Activated CD8-positive, alpha-beta memory T cell treated with anti-CD3 and anti-CD28 coated beads, Interleukin-2, amount 10 ng/mL, durations not matched to agents 7 days and 5 days (primary cell): Measurements from ENCODE around the gene ANO9. TPM values are rescaled to one million over a fixed set of nuclear protein-coding genes. Genes with fewer than 3 reads are reported as not detected.
"Not testable (repeated sequence)": the region's sequence is repeated elsewhere in the genome, so short reads cannot be mapped to it uniquely, and the experiment has no call there.

Experiments used
- ATAC-seq: fragments of 150-1000 bp; cut with Tn5 transposase; one replicate; pipeline ENCODE4 v1.10.0; 2021; ENCODE audit warnings: moderate library complexity
- CTCF ChIA-PET: fragments of 350-600 bp; sonication (Branson Sonifier 250); formaldehyde crosslinking; loops from one replicate; lab custom pipeline; 2021; ENCODE audit warnings: antibody characterized with exemption; lab: Charles Lee
- DNase-seq: peaks from one replicate; pipeline ENCODE4 v3.0.0-alpha.2; 2020
- H3K27ac Mint-ChIP-seq: one replicate; pipeline ENCODE4 v1.8.0; 2021; ENCODE audit warnings: mild to moderate bottlenecking, mixed read lengths
- H3K27me3 Mint-ChIP-seq: one replicate; pipeline ENCODE4 v1.8.0; 2021; ENCODE audit warnings: mixed read lengths
- H3K36me3 Mint-ChIP-seq: one replicate; pipeline ENCODE4 v1.8.0; 2021; ENCODE audit warnings: mild to moderate bottlenecking, mixed read lengths
- H3K4me1 Mint-ChIP-seq: one replicate; pipeline ENCODE4 v1.8.0; 2021; ENCODE audit warnings: mixed read lengths
- H3K4me3 Mint-ChIP-seq: one replicate; pipeline ENCODE4 v1.8.0; 2021; ENCODE audit warnings: mild to moderate bottlenecking, moderate library complexity, mixed read lengths
- H3K9me3 Mint-ChIP-seq: one replicate; pipeline ENCODE4 v1.8.0; 2022; ENCODE audit warnings: low read depth, mixed read lengths
- total RNA-seq, 2 experiments: library from RNA; stranded (reverse); gene quantifications; one replicate each; pipeline ENCODE4 v1.2.3, GENCODE V29; 2021

ANO9 gene
- total RNA-seq, 2 experiments from 2014 or later, result 33.0 to 79.4 TPM

DNA sequence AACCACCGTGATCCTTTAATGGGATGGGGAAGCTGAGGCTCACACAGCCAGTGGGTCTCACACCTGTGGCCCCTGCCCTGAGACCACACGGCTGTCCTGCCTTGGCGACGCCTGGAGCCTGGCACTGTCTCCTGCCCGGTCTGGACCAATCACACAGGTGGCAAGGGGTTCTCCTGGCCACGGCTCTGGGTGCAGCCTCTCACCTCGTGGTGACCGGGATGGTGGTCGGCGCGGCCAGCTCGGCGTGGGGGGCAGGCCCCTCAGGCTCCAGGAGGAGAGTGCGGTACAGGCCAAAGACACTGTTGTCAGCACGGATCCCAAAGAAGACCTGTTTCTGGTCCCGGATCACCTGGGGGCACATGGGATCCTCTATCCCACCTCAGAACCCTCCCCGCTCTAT, 8.7 kb downstream of the ANO9 start:
- ATAC-seq (no peak), DNase-seq (no peak)
- CTCF ChIA-PET, result no interaction called here
- Mint-ChIP-seq H3K27me3 (no peaks in the 10 kb centered on the region), H3K4me3 (no peak overlapping the region), H3K9me3 (no peaks in the 10 kb centered on the region), H3K4me1 (peaks cover 14% of the 10 kb centered on the region), H3K36me3 (peaks cover 7% of the 10 kb centered on the region), H3K27ac (no peak overlapping the region)

DNA sequence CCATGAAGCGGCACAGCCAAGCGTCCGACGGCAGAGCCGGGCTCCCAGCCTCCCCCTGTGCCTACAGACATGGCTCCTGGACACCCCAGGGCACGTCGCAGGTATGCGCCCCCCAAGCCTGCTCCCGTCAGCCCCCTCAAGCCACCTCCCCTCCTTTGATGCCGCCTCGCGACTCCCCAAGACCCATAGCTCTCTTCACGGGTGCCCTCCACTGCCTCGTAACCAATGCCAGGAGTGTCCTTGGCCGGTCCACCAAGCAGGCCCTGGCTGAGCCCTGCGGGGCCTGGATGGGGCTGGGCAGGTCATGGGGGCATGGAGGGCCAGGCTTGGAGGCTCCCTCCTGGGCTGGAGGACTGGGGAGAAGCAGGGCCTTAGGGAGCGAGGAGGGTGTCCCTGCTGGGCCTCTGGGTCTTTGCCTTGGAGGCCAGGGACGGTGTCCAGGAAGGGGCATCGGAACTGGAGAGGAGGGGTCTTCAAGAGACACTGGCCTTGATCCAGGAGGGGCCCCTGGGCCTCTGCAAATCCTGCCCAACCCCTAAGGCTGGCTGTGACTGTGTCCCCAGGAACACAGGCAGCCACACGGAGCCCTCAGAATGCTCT, 9.2 kb downstream of the ANO9 start:
- peaks cover 7% of the 10 kb centered on the region for H3K36me3 Mint-ChIP-seq
- no peak overlapping the region for H3K27ac Mint-ChIP-seq
- DNase-seq, result no peak
- H3K9me3 Mint-ChIP-seq, result no peaks in the 10 kb centered on the region
- no peak overlapping the region for H3K4me3 Mint-ChIP-seq
- H3K4me1 Mint-ChIP-seq, result peaks cover 8% of the 10 kb centered on the region
- H3K27me3 Mint-ChIP-seq, result no peaks in the 10 kb centered on the region
- CTCF ChIA-PET, result no interaction called here
- ATAC-seq, result no peak

DNA sequence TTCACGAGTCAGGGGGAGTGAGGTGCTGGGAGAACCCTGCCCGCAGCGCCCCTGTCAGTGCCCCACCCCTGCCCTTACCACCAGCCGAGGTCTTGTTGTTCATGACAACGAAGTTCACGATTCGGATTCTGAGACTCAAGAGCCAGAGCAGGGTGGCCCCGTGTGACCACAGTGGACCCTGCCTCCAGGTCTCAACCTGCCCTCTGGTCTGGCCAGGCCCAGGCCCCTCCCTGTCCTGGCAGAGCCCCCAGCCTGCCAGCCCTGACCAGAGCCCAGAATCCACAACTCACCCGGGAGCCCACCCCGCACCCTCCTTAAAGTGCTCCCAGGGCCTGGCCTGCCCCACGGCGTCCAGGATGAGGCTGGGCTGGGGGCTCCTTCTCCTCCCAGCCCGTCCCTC, 9.9 kb downstream of the ANO9 start:
- no peak overlapping the region for H3K27ac Mint-ChIP-seq

GRCh38 chr11:429931-430456, 11.8 kb downstream of the ANO9 start:
- no peak for ATAC-seq
- Mint-ChIP-seq H3K27me3 (no peaks in the 10 kb centered on the region), H3K27ac (no peak overlapping the region), H3K4me1 (no peaks in the 10 kb centered on the region), H3K4me3 (no peak overlapping the region), H3K9me3 (no peaks in the 10 kb centered on the region), H3K36me3 (peaks cover 11% of the 10 kb centered on the region)
- CTCF ChIA-PET, result no interaction called here
- no peak for DNase-seq

More for the DNA sequence above, 9.9 kb downstream of the ANO9 start:
- no peak overlapping the region for H3K4me3 Mint-ChIP-seq
- no peak for ATAC-seq
- H3K36me3 Mint-ChIP-seq, result peaks cover 7% of the 10 kb centered on the region
- H3K9me3 Mint-ChIP-seq, result no peaks in the 10 kb centered on the region
- H3K27me3 Mint-ChIP-seq, result no peaks in the 10 kb centered on the region
- DNase-seq, result no peak
- CTCF ChIA-PET, result no interaction called here
- peaks cover 3% of the 10 kb centered on the region for H3K4me1 Mint-ChIP-seq

- CTCF ChIA-PET, result no interaction called here
- no peak overlapping the region for H3K27ac Mint-ChIP-seq
- no peak for ATAC-seq
- no peaks in the 10 kb centered on the region for H3K27me3 Mint-ChIP-seq
- peaks cover 15% of the 10 kb centered on the region for H3K36me3 Mint-ChIP-seq
- DNase-seq, result no peak
- H3K4me3 Mint-ChIP-seq, result no peak overlapping the region
- H3K9me3 Mint-ChIP-seq, result no peaks in the 10 kb centered on the region
- no peaks in the 10 kb centered on the region for H3K4me1 Mint-ChIP-seq
These were observed 12.4 kb downstream of the ANO9 start for GRCh38 chr11:429391-429790.

- H3K4me3 Mint-ChIP-seq, result no peak overlapping the region
- CTCF ChIA-PET, result no interaction called here
- H3K27ac Mint-ChIP-seq, result no peak overlapping the region
- H3K27me3 Mint-ChIP-seq, result no peaks in the 10 kb centered on the region
- no peaks in the 10 kb centered on the region for H3K9me3 Mint-ChIP-seq
- H3K4me1 Mint-ChIP-seq, result no peaks in the 10 kb centered on the region
- DNase-seq, result no peak
- H3K36me3 Mint-ChIP-seq, result peaks cover 17% of the 10 kb centered on the region
- no peak for ATAC-seq
These were observed 13.5 kb downstream of the ANO9 start for GRCh38 chr11:428295-428694.

DNA sequence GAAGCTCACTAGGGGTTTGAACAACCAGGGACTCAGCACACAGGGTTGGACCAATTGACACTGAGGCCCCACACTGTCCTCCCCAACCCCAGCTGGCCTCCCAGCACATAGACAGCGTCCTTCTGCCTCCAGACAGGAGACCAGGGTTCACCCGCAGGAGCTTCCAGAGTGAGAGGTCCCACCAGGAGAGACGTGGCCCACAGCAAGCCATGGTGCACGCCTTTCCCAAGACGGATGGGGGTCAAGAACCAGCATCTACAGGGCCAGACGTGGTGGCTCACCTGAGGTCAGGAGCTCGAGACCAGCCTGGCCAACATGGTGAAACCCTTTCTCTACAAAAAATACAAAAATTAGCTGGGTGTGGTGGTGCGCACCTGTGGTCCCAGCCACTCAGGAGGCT, 15.0 kb downstream of the ANO9 start:
- H3K4me3 Mint-ChIP-seq, result no peak overlapping the region
- H3K4me1 Mint-ChIP-seq, result no peaks in the 10 kb centered on the region
- peaks cover 17% of the 10 kb centered on the region for H3K36me3 Mint-ChIP-seq
- H3K9me3 Mint-ChIP-seq, result no peaks in the 10 kb centered on the region
- no peak overlapping the region for H3K27ac Mint-ChIP-seq
- DNase-seq, result no peak
- no peak for ATAC-seq
- CTCF ChIA-PET, result interaction anchor here (0.9 to 1.3 kb wide), 2 partner anchors 21 to 23 kb away, joined by 3 read pairs; partner anchors contain the start of gene PTDSS2
- H3K27me3 Mint-ChIP-seq, result no peaks in the 10 kb centered on the region

GRCh38 chr11:425301-425700, 16.5 kb downstream of the ANO9 start:
- H3K9me3 Mint-ChIP-seq, result no peaks in the 10 kb centered on the region
- H3K36me3 Mint-ChIP-seq, result peaks cover 17% of the 10 kb centered on the region
- H3K4me3 Mint-ChIP-seq, result no peak overlapping the region
- no peak overlapping the region for H3K27ac Mint-ChIP-seq
- no peak for ATAC-seq
- CTCF ChIA-PET, result interaction anchor here (0.8 to 2.1 kb wide), 2 partner anchors 10 to 271 kb away, joined by 3 to 5 read pairs; partner anchors contain the start of genes SIGIRR and TMEM80
- no peak for DNase-seq
- H3K4me1 Mint-ChIP-seq, result no peaks in the 10 kb centered on the region
- no peaks in the 10 kb centered on the region for H3K27me3 Mint-ChIP-seq

DNA sequence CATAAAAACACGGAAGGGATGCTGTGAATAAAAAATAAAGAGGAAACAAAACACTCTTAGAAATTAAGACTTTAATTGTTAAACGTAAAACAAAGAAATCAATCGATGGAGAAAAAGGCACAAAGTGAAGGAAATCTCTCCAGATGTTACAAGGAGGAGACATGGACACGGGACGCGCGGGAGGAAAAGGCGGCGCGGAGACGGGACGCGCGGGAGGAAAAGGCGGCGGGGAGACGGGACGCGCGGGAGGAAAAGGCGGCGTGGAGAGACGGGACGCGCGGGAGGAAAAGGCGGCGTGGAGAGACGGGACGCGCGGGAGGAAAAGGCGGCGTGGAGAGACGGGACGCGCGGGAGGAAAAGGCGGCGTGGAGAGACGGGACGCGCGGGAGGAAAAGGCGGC, 17.0 kb downstream of the ANO9 start:
- ATAC-seq, H3K4me1 Mint-ChIP-seq, H3K27me3 Mint-ChIP-seq, H3K9me3 Mint-ChIP-seq, H3K27ac Mint-ChIP-seq, DNase-seq, H3K4me3 Mint-ChIP-seq: not testable (repeated sequence)
- CTCF ChIA-PET, result interaction anchor here (2.1 kb wide), 1 partner anchor 10 kb away, joined by 5 read pairs; the partner anchor contains the start of gene SIGIRR
- H3K36me3 Mint-ChIP-seq, result peaks cover 17% of the 10 kb centered on the region

DNA sequence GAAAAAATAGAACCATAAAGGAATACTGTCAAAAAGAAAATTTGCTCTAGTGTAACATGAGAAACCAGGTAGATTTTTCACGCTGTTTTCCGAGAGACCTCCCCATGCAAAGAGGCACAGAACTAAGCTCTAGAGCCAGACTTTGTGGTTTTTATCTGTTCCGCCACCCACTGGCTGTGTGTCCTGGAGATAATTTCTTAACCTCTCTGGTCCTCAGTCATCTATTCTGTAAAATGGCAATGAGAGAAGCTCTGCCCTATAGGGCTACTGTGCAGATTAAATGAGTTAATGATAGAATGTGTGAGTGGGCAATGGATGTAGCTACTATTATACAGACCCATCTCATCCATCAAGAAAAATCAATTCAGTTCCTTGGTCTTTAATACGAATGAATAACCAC, 17.6 kb downstream of the ANO9 start:
- no peaks in the 10 kb centered on the region for H3K27me3 Mint-ChIP-seq
- H3K9me3 Mint-ChIP-seq, result no peaks in the 10 kb centered on the region
- ATAC-seq (no peak), DNase-seq (no peak)
- H3K4me1 Mint-ChIP-seq, result no peaks in the 10 kb centered on the region
- CTCF ChIA-PET, result interaction anchor here (2.1 kb wide), 1 partner anchor 9 kb away, joined by 5 read pairs; the partner anchor contains the start of gene SIGIRR
- no peak overlapping the region for H3K4me3 Mint-ChIP-seq
- H3K36me3 Mint-ChIP-seq, result peaks cover 16% of the 10 kb centered on the region
- H3K27ac Mint-ChIP-seq, result no peak overlapping the region

DNA sequence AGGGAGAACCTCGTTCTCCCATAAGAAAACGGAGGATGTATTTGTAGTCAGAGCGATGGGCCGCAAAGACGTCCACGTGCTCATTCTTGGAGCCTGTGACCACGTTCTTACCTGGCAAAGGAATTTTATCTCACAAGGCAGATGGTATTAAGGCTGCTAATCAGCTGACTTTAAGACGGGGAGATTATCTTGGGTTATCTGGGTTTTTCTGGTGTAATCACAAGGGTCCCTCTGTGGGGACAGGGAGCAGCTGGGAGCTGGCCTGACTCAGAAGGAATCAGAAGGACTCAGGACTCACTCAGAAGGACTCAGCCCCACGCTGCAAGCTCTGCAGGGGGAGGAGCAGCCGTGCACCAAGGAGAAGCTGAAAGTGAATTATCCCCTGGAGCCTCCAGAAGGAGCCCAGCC, 19.6 kb downstream of the ANO9 start:
- H3K9me3 Mint-ChIP-seq, result no peaks in the 10 kb centered on the region
- H3K27ac Mint-ChIP-seq, result no peak overlapping the region
- no peak overlapping the region for H3K4me3 Mint-ChIP-seq
- peaks cover 3% of the 10 kb centered on the region for H3K4me1 Mint-ChIP-seq
- no peak for ATAC-seq
- H3K36me3 Mint-ChIP-seq, result peaks cover 11% of the 10 kb centered on the region
- no peak for DNase-seq
- CTCF ChIA-PET, result interaction anchor here (0.7 to 2.4 kb wide), 3 partner anchors 15 to 28 kb away, joined by 3 to 10 read pairs (median 3); partner anchors contain the start of gene PTDSS2
- H3K27me3 Mint-ChIP-seq, result no peaks in the 10 kb centered on the region

DNA sequence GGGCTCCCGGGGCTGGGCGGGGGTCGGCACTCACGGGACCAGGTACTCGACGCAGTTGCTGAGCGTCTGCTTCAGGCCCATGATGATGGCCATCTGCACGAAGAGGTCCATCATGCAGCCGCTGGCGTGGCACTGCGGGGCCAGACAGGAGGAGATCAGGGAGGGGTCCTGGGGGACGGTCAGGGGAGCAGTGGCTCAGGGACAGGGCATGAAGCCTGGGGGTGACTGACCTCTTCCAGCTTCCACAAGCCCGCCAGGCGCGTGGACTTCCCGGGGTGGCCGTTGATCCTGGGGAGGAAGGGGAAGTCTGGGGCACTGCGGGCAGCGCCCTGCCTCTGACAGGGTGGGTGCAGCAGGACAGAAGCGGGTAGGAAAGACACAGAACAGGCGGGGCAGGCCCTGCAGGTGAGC, 20.9 kb downstream of the ANO9 start:
- no peak for DNase-seq
- no peaks in the 10 kb centered on the region for H3K27me3 Mint-ChIP-seq
- no peak overlapping the region for H3K27ac Mint-ChIP-seq

GRCh38 chr11:420054-420910, 21.5 kb downstream of the ANO9 start:
- H3K4me3 Mint-ChIP-seq, result no peak overlapping the region
- no peak overlapping the region for H3K27ac Mint-ChIP-seq
- H3K9me3 Mint-ChIP-seq, result no peaks in the 10 kb centered on the region
- ATAC-seq (no peak), DNase-seq (no peak)
- H3K27me3 Mint-ChIP-seq, result no peaks in the 10 kb centered on the region
- CTCF ChIA-PET, result no interaction called here
- H3K36me3 Mint-ChIP-seq, result peaks cover 9% of the 10 kb centered on the region
- peaks cover 3% of the 10 kb centered on the region for H3K4me1 Mint-ChIP-seq

More for the DNA sequence above, 20.9 kb downstream of the ANO9 start:
- Mint-ChIP-seq H3K4me1 (peaks cover 3% of the 10 kb centered on the region), H3K36me3 (peaks cover 11% of the 10 kb centered on the region), H3K9me3 (no peaks in the 10 kb centered on the region), H3K4me3 (no peak overlapping the region)
- ATAC-seq, result no peak
- CTCF ChIA-PET, result no interaction called here
